HCT116 (cell line): ENCODE results near the gene SLC25A12. TPM values are rescaled to one million over a fixed set of nuclear protein-coding genes. Genes with fewer than 3 reads are reported as not detected.

Source experiments
- ATAC-seq: fragments of 200-7000 bp; cut with Tn5 transposase; 2 replicates; pipeline ENCODE4 v1.9.1; 2020; ENCODE audit warnings: mild to moderate bottlenecking, moderate library complexity
- BruUV-seq: library from RNA; stranded (reverse); fragments of 400-500 nt; replicated peaks from 2 replicates; lab custom pipeline; 2021; lab: Mats Ljungman, UMichigan
- CTCF ChIA-PET: fragments of 300-600 bp; sonication (Branson Sonifier 250); formaldehyde crosslinking; loops from one replicate; lab custom pipeline; 2021; ENCODE audit warnings: antibody characterized with exemption; lab: Charles Lee
- POLR2A ChIA-PET: fragments of 300-600, 350-600 bp; sonication (Branson Sonifier 250); formaldehyde crosslinking; loops from one replicate; lab custom pipeline; 2021; ENCODE audit warnings: antibody characterized with exemption; lab: Charles Lee
- RAD21 ChIA-PET, 2 experiments: fragments of 300-600 bp; sonication (Branson Sonifier 250); formaldehyde crosslinking; loops; one replicate each; lab custom pipeline; 2023; ENCODE audit warnings: low total read pairs in 2 of 2; ENCODE audit not compliant: uncharacterized antibody in 2 of 2, unreplicated experiment in 2 of 2, low non-redundant PET in 1 of 2; lab: Charles Lee
- DNase-seq: peaks from one replicate; pipeline ENCODE4 v3.0.0-alpha.2; 2010; ENCODE audit warnings: low read depth, low spot score
- H2AFZ ChIP-seq: fragments of 200-600 bp; shearing (Covaris generic), sonication (generic); 2 replicates; pipeline ENCODE4 v1.6.1; 2017; ENCODE audit warnings: low read depth, mixed run types, mixed read lengths, antibody characterized with exemption, low read length; ENCODE audit not compliant: poor library complexity, severe bottlenecking
- H3K27ac ChIP-seq: 2 replicates; pipeline ENCODE4 v1.5.1; 2012; ENCODE audit warnings: low read depth, low read length
- H3K27me3 ChIP-seq: fragments of 200-600 bp; sonication (generic); 2 replicates; pipeline ENCODE4 v1.6.1; 2016; ENCODE audit warnings: mixed run types, low read length, mixed read lengths; ENCODE audit not compliant: insufficient read depth
- H3K36me3 ChIP-seq, 2 experiments: fragments of 200-500 bp in 1 of 2; fragments of 200-600 bp in 1 of 2; sonication (Bioruptor generic) in 1 of 2; sonication (generic) in 1 of 2; 2 replicates each; pipeline versions ENCODE4 v1.5.1 to v1.6.1; 2014 to 2016; ENCODE audit warnings: low read length in 2 of 2, inconsistent platforms in 1 of 2, mixed read lengths in 1 of 2, mixed run types in 1 of 2; ENCODE audit not compliant: insufficient read depth in 2 of 2, control insufficient read depth in 1 of 2
- H3K4me1 ChIP-seq, 2 experiments: fragments of 200-600 bp in 1 of 2; sonication (generic) in 1 of 2; 2 replicates each; pipeline versions ENCODE4 v1.5.1 to v1.6.1; 2012 to 2017; ENCODE audit warnings: low read length in 2 of 2, inconsistent platforms in 1 of 2, mild to moderate bottlenecking in 1 of 2, mixed read lengths in 1 of 2, mixed run types in 1 of 2, moderate library complexity in 1 of 2; ENCODE audit not compliant: insufficient read depth in 2 of 2, control insufficient read depth in 1 of 2
- H3K4me2 ChIP-seq: fragments of 200-600 bp; sonication (generic); 2 replicates; pipeline ENCODE4 v1.6.1; 2017; ENCODE audit warnings: mixed run types, low read length, mixed read lengths
- H3K4me3 ChIP-seq, 2 experiments: fragments of 200-600 bp in 1 of 2; sonication (generic) in 1 of 2; replicated peaks in 1 of 2; 2 replicates each; pipeline ENCODE4 v1.5.1; 2011 to 2016; ENCODE audit warnings: low read length in 2 of 2, control low read depth in 1 of 2, low read depth in 1 of 2, mild to moderate bottlenecking in 1 of 2, mixed read lengths in 1 of 2, mixed run types in 1 of 2
- H3K79me2 ChIP-seq: fragments of 200-600 bp; sonication (generic); 2 replicates; pipeline ENCODE4 v1.6.1; 2017; ENCODE audit warnings: mild to moderate bottlenecking, mixed run types, low read length, moderate library complexity, mixed read lengths; ENCODE audit not compliant: insufficient read depth
- H3K9ac ChIP-seq: fragments of 200-600 bp; sonication (generic); 2 replicates; pipeline ENCODE4 v1.6.1; 2016; ENCODE audit warnings: low read length, mixed read lengths
- H3K9me2 ChIP-seq: fragments of 200-600 bp; sonication (generic), shearing (Covaris generic); 2 replicates; pipeline ENCODE4 v1.6.1; 2017; ENCODE audit warnings: mixed run types, mild to moderate bottlenecking, moderate library complexity; ENCODE audit not compliant: insufficient read depth
- H3K9me3 ChIP-seq, 2 experiments: fragments of 200-500 bp in 1 of 2; fragments of 200-600 bp in 1 of 2; sonication (Bioruptor generic) in 1 of 2; sonication (generic) in 1 of 2; 2 replicates each; pipeline ENCODE4 v1.6.1; 2014 to 2017; ENCODE audit warnings: low read length in 2 of 2, mixed read lengths in 2 of 2, inconsistent platforms in 1 of 2, low read depth in 1 of 2, mild to moderate bottlenecking in 1 of 2, mixed run types in 1 of 2, moderate library complexity in 1 of 2; ENCODE audit not compliant: control insufficient read depth in 1 of 2, insufficient read depth in 1 of 2
- H4K20me1 ChIP-seq: fragments of 200-600 bp; sonication (generic), shearing (Covaris generic); 2 replicates; pipeline ENCODE4 v1.6.1; 2017; ENCODE audit warnings: mixed run types, mild to moderate bottlenecking, moderate library complexity; ENCODE audit not compliant: insufficient read depth
- CBX3 ChIP-seq: IDR thresholded peaks from 2 replicates; pipeline ENCODE4 v1.6.1; 2012; ENCODE audit warnings: low read depth
- CTCF ChIP-seq, 3 experiments: fragments of 200-600 bp in 1 of 3; sonication (generic) in 1 of 3; IDR thresholded peaks in 2 of 3; conservative IDR thresholded peaks in 1 of 3; 2 replicates each; pipeline ENCODE4 v1.5.1; 2012 to 2017; ENCODE audit warnings: low read depth in 2 of 3, low read length in 2 of 3, antibody characterized with exemption in 1 of 3, borderline replicate concordance in 1 of 3, control low read depth in 1 of 3, mild to moderate bottlenecking in 1 of 3, mixed read lengths in 1 of 3, mixed run types in 1 of 3, moderate library complexity in 1 of 3; ENCODE audit not compliant: insufficient read depth in 1 of 3
- EGR1 ChIP-seq: IDR thresholded peaks from 2 replicates; pipeline ENCODE4 v1.6.1; 2012; ENCODE audit warnings: low read depth
- ELF1 ChIP-seq: IDR thresholded peaks from 2 replicates; pipeline ENCODE4 v1.6.1; 2012; ENCODE audit warnings: low read depth, borderline replicate concordance
- EZH2phosphoT487 ChIP-seq: fragments of 200-600 bp; IDR thresholded peaks from 2 replicates; pipeline ENCODE4 v1.6.1; 2018; ENCODE audit warnings: antibody characterized with exemption, borderline replicate concordance
- JUND ChIP-seq: IDR thresholded peaks from 2 replicates; pipeline ENCODE4 v1.6.1; 2012
- MAX ChIP-seq: IDR thresholded peaks from 2 replicates; pipeline ENCODE4 v1.6.1; 2012
- POLR2A ChIP-seq: IDR thresholded peaks from 2 replicates; pipeline ENCODE4 v1.7.0; 2011; ENCODE audit warnings: borderline replicate concordance; ENCODE audit not compliant: insufficient read depth, insufficient read length; ENCODE audit errors: extremely low read depth
- POLR2AphosphoS5 ChIP-seq: IDR thresholded peaks from 2 replicates; pipeline ENCODE4 v1.6.1; 2011; ENCODE audit warnings: mild to moderate bottlenecking, low read depth, low read length, moderate library complexity
- RAD21 ChIP-seq: IDR thresholded peaks from 2 replicates; pipeline ENCODE4 v1.6.1; 2012; ENCODE audit warnings: low read depth, mild to moderate bottlenecking
- REST ChIP-seq: IDR thresholded peaks from 2 replicates; pipeline ENCODE4 v1.6.1; 2012; ENCODE audit warnings: low read depth
- SP1 ChIP-seq: IDR thresholded peaks from 2 replicates; pipeline ENCODE4 v1.6.1; 2012; ENCODE audit warnings: low read depth
- SRF ChIP-seq: IDR thresholded peaks from 2 replicates; pipeline ENCODE4 v1.6.1; 2012; ENCODE audit warnings: low read depth
- TCF7L2 ChIP-seq: IDR thresholded peaks from 2 replicates; pipeline ENCODE4 v1.7.0; 2011; ENCODE audit warnings: borderline replicate concordance, inconsistent platforms; ENCODE audit not compliant: insufficient read depth, insufficient read length; ENCODE audit errors: extremely low read depth
- YY1 ChIP-seq: IDR thresholded peaks from 2 replicates; pipeline ENCODE4 v1.6.1; 2011; ENCODE audit warnings: low read length, low read depth, moderate library complexity, mild to moderate bottlenecking; ENCODE audit not compliant: insufficient replicate concordance; ENCODE audit errors: extremely low read depth
- ZFX ChIP-seq: fragments of 450-650 bp; IDR thresholded peaks from 2 replicates; pipeline ENCODE4 v1.6.1; 2017
- ZNF274 ChIP-seq: fragments of 200-500 bp; sonication (Bioruptor generic); IDR thresholded peaks from 2 replicates; pipeline ENCODE4 v1.6.1; 2014; ENCODE audit warnings: mild to moderate bottlenecking, low read depth, low read length, inconsistent platforms
- intact Hi-C: fragments of 100-400 bp; cut with micrococcal nuclease; formaldehyde crosslinking; loops from 2 replicates; pipeline ENCODE4 v1.10.0; 2022
- total RNA-seq: library from RNA; stranded (reverse); gene quantifications from one replicate; pipeline ENCODE4 v1.2.1, GENCODE V29; 2021; ENCODE audit not compliant: unreplicated experiment

Gene SLC25A12
- total RNA-seq, 1 experiment from 2014 or later: 16.0 TPM

GRCh38 chr2:171754254-171754939 is 139.6 kb downstream of the SLC25A12 start (continued):
- TF ChIP-seq ZFX (no peak), SP1 (no peak), CTCF (IDR thresholded peaks at IDR 0.05 in 2 of 3, conservative IDR thresholded peaks at IDR 0.05 in 1 of 3; ENCODE audit: borderline replicate concordance in 1 of 3, insufficient read depth in 1 of 3, low read depth in 2 of 3, low read length in 2 of 3) (no peak), MAX (no peak)

GRCh38 chr2:171747371-171747770 is 146.7 kb downstream of the SLC25A12 start:
- ChIA-PET POLR2A (no interaction called here), CTCF (no interaction called here), RAD21 (no interaction called here)
- no TSS peak for BruUV-seq
- no peaks in the 10 kb centered on the region for H3K9me3 ChIP-seq
- no peak overlapping the region for H3K27ac ChIP-seq
- no peaks in the 10 kb centered on the region for H3K4me1 ChIP-seq
- H3K9me2 ChIP-seq: no peaks in the 10 kb centered on the region
- H3K27me3 ChIP-seq: no peaks in the 10 kb centered on the region
- no peak for DNase-seq
- H4K20me1 ChIP-seq: no peaks in the 10 kb centered on the region
- H3K4me3 ChIP-seq: no peak overlapping the region
- ATAC-seq: no peak
- TF ChIP-seq POLR2AphosphoS5 (no peak), JUND (no peak), ZNF274 (no peak), POLR2A (no peak), YY1 (no peak), MAX (no peak), SRF (no peak), CBX3 (no peak), EGR1 (no peak), TCF7L2 (no peak), EZH2phosphoT487 (no peak), REST (no peak), CTCF (IDR thresholded peaks at IDR 0.05 in 2 of 3, conservative IDR thresholded peaks at IDR 0.05 in 1 of 3; ENCODE audit: borderline replicate concordance in 1 of 3, insufficient read depth in 1 of 3, low read depth in 2 of 3, low read length in 2 of 3) (no peak), ELF1 (no peak), RAD21 (no peak)
- no peak overlapping the region for H3K9ac ChIP-seq
- intact Hi-C loops: no loop called here
- no peaks in the 10 kb centered on the region for H3K79me2 ChIP-seq
- no peak overlapping the region for H3K4me2 ChIP-seq
- no peak overlapping the region for H2AFZ ChIP-seq
- H3K36me3 ChIP-seq: peaks cover 0 to 28% of the 10 kb centered on the region in 2 experiments; a peak in 3 of 4 replicates
